Stimulated activated CD4-positive, alpha-beta T cell treated with anti-CD3 and anti-CD28 coated beads, Interleukin-1b, Interleukin-23, amount 100 ng/mL, for 1 hour (primary cell): ENCODE results near the gene PPP1R9B.
A peak's percentile ranks its signal among the peaks of the same experiment; 100 is the strongest.

ENCODE experiments used
- DNase-seq, 2 donors: peaks; one replicate each; pipeline ENCODE4 v3.0.0-alpha.2; 2020; ENCODE audit warnings: low read depth in 2 of 2

Gene PPP1R9B

DNA sequence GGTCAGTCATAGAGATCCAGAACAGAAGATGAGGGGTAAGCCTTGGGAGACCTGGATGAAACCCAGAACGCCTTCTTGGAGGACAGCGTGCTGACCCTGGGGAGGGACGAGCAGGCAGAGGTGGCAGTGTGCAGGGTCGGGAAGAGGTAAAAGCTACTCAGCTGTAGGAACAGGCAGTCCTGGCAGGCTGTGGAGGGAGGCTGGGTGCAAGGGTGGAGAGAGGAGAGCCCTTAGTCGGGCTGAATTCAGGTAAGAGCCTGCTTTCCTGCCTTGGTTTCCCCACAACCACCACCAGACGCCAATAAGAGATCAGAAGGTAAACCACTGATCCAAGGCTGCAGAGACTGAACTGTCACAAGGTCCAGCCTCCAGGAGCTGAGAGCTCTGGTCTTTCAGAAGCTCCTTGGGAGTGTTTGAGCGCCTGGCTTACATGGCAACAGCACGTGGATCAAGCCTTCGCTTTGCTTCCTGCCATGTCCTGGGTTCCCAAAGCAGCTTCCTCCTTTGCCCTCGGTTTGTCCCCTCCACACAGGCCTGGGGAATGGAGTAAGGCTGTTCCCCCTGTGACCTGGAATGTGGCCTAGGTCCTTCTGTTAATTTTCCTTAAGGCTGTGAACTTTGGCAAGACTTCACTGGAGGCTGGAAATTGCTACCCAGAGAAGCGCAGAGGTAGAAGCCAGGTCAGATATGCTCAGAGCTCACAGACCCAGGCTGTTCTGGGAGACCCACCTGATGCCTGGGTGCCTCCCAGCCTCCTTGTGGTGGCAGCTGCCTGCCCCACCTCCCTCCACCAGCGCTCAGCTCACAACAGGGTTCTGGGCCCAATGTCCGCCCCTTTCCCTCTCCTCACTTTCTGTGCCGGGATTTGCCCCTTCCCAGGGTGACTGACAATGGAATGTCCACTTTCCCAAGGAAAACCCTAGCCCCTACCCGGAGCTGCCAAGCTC is 59.2 kb downstream of the PPP1R9B start:
- DNase-seq, result no peak

DNA sequence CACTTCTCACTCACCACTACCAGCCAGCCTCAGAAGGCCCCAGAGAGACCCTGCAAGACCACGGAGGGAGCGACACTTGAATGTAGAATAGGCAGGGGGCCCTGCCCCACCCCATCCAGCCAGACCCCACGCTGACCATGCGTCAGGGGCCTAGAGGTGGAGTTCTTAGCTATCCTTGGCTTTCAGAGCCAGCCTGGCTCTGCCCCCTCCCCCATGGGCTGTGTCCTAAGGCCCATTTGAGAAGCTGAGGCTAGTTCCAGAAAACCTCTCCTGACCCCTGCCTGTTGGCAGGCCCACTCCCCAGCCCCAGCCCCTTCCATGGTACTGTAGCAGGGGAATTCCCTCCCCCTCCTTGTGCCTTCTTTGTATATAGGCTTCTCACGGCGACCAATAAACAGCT is 60.4 kb downstream of the PPP1R9B start:
- no peak for DNase-seq

DNA sequence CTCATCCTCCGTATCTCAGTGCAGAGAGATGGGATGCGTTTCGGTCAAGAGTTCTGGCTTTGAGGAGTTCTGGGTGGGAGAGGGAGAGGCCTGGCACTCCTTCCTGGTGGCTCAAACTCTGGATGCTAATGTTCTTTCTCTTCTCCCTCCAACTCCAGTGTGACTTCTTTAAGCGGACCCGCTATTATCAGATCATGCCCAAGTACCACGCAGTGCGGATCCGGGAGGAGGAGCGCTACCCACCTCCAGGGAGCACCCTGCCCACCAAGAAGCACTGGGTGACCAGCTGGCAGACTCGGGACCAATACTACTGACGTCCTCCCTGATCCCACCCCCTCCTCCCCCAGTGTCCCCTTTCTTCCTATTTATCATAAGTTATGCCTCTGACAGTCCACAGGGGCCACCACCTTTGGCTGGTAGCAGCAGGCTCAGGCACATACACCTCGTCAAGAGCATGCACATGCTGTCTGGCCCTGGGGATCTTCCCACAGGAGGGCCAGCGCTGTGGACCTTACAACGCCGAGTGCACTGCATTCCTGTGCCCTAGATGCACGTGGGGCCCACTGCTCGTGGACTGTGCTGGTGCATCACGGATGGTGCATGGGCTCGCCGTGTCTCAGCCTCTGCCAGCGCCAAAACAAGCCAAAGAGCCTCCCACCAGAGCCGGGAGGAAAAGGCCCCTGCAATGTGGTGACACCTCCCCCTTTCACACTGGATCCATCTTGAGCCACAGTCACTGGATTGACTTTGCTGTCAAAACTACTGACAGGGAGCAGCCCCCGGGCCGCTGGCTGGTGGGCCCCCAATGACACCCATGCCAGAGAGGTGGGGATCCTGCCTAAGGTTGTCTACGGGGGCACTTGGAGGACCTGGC is 61.3 kb downstream of the PPP1R9B start:
- DNase-seq, result no peak

DNA sequence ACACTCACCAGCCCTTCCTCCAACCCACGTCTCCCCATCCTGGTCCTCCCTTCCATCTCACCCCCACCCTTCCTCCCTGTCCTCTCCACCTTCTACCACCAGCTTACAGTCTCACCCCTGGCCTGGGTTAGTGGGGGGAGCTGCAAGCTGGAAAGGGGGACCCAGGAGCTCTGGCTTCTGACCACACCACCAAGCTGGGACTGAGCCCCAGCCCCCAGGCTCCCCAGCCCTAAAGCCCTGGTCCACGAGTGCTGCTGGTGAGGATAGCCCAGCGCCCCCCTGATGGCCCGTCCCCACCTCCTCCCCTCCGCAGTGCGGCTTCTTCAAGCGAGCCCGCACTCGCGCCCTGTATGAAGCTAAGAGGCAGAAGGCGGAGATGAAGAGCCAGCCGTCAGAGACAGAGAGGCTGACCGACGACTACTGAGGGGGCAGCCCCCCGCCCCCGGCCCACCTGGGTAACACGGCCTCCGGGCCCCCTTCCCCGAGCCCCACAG is 62.5 kb downstream of the PPP1R9B start:
- no peak for DNase-seq

DNA sequence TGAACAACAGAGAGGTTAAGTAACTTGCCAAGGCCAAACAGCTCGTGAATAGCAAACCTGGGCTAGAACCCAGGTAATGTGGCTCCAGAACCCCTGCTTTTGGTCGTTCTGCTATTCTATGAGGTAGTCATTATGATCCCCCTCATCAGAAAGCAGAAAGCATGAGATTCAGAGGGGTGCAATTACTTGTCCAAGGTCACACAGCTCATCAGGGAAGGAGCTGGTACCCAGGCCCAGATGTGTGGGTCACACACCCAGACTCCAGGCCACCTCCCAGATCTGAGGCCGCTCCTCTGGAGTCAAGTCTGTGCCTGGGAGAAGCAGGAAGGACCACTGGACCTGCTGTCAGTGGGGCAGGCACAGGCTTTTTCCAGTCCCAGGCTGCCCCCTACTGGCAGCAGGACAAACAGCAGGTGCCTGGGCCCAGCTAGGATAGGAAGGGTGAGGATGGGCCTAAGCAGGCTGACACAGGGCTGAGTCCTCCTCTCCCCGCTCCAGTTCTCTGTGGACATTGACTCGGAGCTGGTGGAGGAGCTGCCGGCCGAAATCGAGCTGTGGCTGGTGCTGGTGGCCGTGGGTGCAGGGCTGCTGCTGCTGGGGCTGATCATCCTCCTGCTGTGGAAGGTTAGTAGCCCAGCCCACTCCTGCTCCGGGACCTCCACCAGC is 63.1 kb downstream of the PPP1R9B start:
- DNase-seq, result peak; percentile 46 to 60
